KOPT-K1 (cell line): ENCODE results near the gene OR51B5.
"Not testable (repeated sequence)": the region's sequence is repeated elsewhere in the genome, so short reads cannot be mapped to it uniquely, and the experiment has no call there.

ENCODE experiments used
- H3K27ac ChIP-seq: fragments of 200-600 bp; sonication (generic); 2 replicates; pipeline ENCODE4 v1.5.1; 2016; ENCODE audit warnings: antibody characterized with exemption, mild to moderate bottlenecking, low read depth, low read length; ENCODE audit not compliant: poor library complexity, severe bottlenecking
- H3K36me3 ChIP-seq: fragments of 200-600 bp; sonication (generic); 2 replicates; pipeline ENCODE4 v1.5.1; 2017; ENCODE audit warnings: antibody characterized with exemption, mild to moderate bottlenecking, low read length, moderate library complexity; ENCODE audit not compliant: insufficient read depth
- H3K9me3 ChIP-seq: fragments of 200-600 bp; sonication (generic); 2 replicates; pipeline ENCODE4 v1.5.1; 2017; ENCODE audit warnings: antibody characterized with exemption, low read length, mild to moderate bottlenecking; ENCODE audit not compliant: insufficient read depth, poor library complexity, severe bottlenecking

The OR51B5 gene, protein sequence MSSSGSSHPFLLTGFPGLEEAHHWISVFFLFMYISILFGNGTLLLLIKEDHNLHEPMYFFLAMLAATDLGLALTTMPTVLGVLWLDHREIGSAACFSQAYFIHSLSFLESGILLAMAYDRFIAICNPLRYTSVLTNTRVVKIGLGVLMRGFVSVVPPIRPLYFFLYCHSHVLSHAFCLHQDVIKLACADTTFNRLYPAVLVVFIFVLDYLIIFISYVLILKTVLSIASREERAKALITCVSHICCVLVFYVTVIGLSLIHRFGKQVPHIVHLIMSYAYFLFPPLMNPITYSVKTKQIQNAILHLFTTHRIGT

DNA sequence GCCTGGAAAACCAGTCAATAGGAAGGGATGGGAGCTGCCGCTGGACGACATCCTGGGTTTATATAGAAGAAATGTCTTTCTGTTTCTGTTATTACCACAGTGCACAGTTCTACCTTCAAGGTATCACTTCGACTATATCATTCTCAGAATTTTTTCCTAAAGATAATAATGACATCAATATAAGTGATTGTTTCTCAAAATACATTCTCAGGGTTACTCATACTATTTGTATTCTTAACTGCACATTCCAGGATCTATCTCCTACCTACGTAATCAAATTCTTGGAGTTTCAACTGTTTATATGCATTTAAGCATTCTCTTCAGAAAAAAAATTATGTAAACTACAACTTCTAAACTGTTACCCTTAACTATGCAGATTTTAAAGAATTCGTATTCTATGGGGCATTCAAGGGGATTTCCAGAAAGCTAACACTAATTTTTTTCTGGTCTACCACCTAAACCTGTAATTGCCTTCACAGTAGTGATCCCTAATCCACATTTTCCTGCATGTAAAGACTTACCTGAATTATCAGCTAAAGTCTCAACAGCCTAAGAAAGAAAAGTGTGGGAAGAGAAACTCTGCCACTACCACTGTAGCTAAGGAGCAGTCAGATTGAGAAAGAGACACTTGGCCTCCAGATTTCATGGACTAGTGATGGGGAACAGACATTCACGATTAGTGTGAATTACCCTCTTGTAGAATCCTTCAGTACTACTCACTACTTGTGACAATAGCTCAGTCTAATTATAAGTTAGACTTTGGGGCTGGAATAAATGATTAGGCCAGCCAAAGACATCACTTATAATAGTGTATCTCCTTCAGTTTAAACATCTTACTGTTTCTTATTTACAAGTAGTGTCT lies at the start of gene OR51B5:
OR51B5 (minus strand) TSS at position 51 of the 862 bp plus-strand sequence; CDS start at position 51, 0 bp downstream.
- no peaks in the 10 kb centered on the region for H3K36me3 ChIP-seq
- no peaks in the 10 kb centered on the region for H3K9me3 ChIP-seq
- no peak within 1 kb of the TSS for H3K27ac ChIP-seq

DNA sequence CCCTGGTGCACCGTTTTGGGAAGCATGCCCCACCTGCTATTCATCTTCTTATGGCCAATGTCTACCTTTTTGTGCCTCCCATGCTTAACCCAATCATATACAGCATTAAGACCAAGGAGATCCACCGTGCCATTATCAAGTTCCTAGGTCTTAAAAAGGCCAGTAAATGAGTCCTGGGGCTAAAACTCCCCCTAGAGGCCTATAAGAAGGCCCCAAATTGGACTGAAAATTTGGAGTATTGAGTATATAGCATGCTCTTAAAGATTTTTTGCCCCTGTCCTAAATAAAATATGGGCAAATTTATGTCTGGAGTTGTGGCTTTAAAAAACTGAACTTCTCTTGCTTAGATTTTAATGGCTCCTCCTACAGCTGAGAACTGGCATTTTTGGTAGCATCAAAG lies 46.9 kb upstream of the OR51B5 start:
- no peaks in the 10 kb centered on the region for H3K36me3 ChIP-seq
- H3K9me3 ChIP-seq, result no peaks in the 10 kb centered on the region
- H3K27ac ChIP-seq, result no peak overlapping the region

DNA sequence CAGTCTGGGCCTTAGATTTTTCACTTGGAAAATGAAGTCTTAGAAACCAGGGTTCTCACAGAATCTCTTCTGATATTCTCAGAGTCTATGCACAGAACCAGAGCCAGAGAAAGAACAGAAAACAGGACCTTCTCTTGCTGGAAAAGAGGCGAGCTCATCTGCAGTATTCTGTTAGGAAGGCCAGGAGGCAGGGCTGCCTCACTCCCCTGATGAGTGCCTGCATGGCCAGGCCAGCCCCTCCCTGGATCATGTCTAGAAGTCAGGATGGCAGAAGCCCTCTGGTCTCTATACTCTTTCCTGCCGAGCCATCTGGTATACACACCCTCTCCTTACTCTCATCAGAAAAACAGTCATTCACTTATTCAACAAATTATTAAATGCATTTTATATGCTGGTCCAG lies 41.0 kb upstream of the OR51B5 start:
- Histone ChIP-seq H3K36me3 (no peaks in the 10 kb centered on the region), H3K27ac (no peak overlapping the region), H3K9me3 (no peaks in the 10 kb centered on the region)

GRCh38 chr11:5383576-5383975 lies 40.3 kb upstream of the OR51B5 start, which contains the start of gene OR51M1:
Gene OR51M1 (plus strand): TSS chr11:5383812. CDS start chr11:5389399, 5,587 bp downstream.
- H3K36me3 ChIP-seq, result no peaks in the 10 kb centered on the region
- no peak within 1 kb of the TSS for H3K27ac ChIP-seq
- no peaks in the 10 kb centered on the region for H3K9me3 ChIP-seq

GRCh38 chr11:5380740-5381342 lies 37.5 kb upstream of the OR51B5 start:
- H3K9me3 ChIP-seq, result no peaks in the 10 kb centered on the region
- no peak overlapping the region for H3K27ac ChIP-seq
- H3K36me3 ChIP-seq, result no peaks in the 10 kb centered on the region

- no peaks in the 10 kb centered on the region for H3K9me3 ChIP-seq
- no peak overlapping the region for H3K27ac ChIP-seq
- H3K36me3 ChIP-seq, result no peaks in the 10 kb centered on the region
Observed at GRCh38 chr11:5369789-5370188, 26.5 kb upstream of the OR51B5 start.

DNA sequence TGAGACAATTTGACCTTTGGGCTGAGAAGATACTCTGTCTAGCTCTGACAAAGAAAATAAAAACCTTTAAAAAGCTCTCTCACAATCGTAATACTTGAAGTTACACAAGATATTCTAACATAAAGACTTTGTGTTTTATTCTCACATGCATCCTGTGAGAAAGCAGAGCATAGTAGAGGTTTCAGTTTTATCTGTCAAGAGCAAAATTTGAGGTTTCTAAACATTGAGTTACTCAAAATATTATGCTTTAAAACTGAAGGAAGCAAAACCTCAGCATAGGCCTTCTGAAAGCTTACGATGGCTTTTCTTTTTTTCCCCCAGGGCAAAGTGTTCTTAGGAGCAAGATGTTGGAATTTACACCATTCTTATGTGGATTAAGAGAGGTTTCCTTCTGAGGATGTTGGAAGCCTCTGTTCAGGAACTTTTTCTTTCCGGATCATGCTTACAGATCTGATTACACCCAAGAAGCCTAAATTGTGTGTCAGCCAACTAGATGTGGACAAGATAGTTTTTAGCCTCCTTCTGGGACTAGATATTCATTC lies 25.2 kb upstream of the OR51B5 start:
- Histone ChIP-seq H3K27ac (no peak overlapping the region), H3K36me3 (no peaks in the 10 kb centered on the region), H3K9me3 (no peaks in the 10 kb centered on the region)

DNA sequence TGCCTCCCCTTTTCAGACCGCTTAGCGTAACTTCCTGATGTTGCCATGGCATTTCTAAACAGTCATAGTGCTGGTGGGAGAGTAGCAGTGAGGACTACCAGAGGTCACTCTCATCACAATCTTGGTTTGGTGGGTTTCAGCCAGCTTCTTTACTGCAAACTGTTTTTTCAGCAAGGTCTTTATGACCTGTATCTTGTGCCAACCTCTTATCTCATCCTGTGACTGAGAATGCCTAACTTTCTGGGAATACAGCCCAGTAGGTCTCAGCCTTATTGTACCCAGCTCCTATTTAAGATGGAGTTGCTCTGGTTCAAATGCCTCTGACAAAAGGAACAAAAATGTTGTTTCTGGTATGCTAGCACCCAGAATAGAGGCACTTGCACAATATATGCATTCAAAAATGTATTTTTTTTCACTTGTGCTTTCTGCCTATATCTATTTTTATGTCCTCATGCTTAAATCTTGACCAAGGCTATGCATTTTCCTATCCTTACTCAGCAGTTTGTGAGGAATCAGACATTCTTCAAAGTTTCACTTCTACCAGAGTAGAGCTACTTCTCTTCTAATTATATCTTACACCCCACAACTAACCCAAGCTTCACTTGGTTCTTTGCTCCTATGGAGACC lies 24.2 kb upstream of the OR51B5 start:
- Histone ChIP-seq H3K36me3 (no peaks in the 10 kb centered on the region), H3K27ac (no peak overlapping the region), H3K9me3 (no peaks in the 10 kb centered on the region)

- no peaks in the 10 kb centered on the region for H3K9me3 ChIP-seq
- H3K27ac ChIP-seq, result no peak overlapping the region
Observed at GRCh38 chr11:5366856-5367255, 23.5 kb upstream of the OR51B5 start.

GRCh38 chr11:5366365-5366764 lies 23.0 kb upstream of the OR51B5 start:
- not testable (repeated sequence) for H3K27ac ChIP-seq, H3K36me3 ChIP-seq, H3K9me3 ChIP-seq

More at GRCh38 chr11:5366856-5367255, 23.5 kb upstream of the OR51B5 start:
- H3K36me3 ChIP-seq, result no peaks in the 10 kb centered on the region

DNA sequence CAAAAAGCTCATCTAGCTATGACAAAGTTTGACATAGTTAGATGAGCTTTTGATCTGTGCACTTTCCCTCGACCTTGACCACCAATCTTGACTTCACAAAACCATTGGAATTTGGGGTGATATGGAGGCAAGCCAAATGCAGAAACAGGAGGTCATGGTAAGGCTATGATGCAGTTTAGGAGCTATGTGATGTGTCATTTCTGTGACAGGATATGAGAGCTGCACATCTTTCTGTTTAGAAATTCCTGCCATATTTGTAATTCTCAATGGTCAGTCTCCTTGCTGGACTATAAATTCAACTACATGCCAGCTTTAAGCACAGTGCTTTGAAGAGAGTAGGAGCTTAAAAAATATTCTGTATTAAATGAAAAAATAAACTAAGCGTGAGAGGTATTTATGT lies 20.9 kb upstream of the OR51B5 start:
- Histone ChIP-seq H3K9me3 (no peaks in the 10 kb centered on the region), H3K27ac (no peak overlapping the region), H3K36me3 (no peaks in the 10 kb centered on the region)

DNA sequence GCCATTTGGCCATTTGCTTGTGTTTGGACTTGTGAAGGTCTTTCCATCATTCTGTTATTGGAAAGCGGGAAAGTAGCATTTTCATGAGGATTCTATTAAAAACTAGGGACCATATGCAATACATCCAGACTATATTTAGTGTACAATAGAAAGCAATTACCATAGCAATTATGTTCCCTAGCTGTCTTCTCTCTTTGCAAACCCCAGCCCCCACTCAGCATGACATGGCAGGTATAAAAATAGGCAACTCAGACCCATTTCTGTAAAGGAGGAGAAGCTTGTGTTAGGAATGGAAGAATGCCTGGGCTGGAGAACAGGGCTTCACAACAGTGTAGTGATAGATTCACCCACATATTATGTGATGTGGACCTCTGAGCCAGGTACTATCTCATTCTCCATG lies 20.4 kb upstream of the OR51B5 start:
- no peaks in the 10 kb centered on the region for H3K9me3 ChIP-seq
- H3K36me3 ChIP-seq, result no peaks in the 10 kb centered on the region
- no peak overlapping the region for H3K27ac ChIP-seq

DNA sequence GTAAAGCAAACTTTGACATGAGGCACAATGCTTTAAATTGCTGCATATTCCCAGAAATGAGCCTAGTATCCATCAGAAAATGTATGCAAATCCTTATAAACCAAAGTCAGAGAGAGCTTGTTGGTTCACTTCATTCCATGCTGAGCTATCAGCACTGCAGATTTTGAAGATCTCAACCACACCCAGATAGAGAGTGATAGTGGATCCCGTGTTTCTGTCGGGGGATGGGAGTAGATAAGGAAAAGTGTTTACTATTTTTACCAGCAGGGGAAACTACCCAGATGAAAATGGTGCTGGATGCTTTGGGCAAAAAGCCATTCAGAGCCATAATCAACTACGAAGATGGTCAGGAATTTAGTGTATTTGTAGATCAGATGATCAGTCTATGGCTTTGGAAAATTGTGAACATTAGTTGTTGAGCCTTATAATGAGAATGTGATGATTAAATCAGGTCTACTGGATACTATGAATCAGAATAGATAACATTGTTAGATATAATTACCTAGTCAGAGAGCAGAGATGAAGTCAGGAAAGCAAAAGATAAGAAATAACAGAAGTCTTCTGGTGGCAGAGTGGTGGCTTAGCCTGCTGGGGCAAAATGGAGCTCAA lies 18.8 kb upstream of the OR51B5 start:
- Histone ChIP-seq H3K27ac (no peak overlapping the region), H3K36me3 (no peaks in the 10 kb centered on the region), H3K9me3 (no peaks in the 10 kb centered on the region)

DNA sequence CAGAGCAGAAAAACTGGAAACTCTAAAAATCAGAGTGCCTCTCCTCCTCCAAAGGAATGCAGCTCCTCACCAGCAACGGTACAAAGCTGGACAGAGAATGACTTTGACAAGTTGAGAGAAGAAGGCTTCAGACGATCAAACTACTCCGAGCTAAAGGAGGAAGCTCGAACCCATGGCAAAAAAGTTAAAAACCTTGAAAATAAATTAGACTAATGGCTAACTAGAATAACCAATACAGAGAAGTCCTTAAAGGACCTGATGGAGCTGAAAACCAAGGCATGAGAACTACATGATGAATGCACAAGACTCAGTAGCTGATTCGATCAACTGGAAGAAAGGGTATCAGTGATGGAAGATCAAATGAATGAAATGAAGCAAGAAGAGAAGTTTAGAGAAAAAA lies 12.7 kb upstream of the OR51B5 start:
- not testable (repeated sequence) for H3K9me3 ChIP-seq, H3K36me3 ChIP-seq, H3K27ac ChIP-seq
